Spleen (tissue), 11 donors: Measurements from ENCODE around the gene NUP50. TPM values are rescaled to one million over a fixed set of nuclear protein-coding genes. Genes with fewer than 3 reads are reported as not detected.

Experiments used
- DNase-seq: peaks from one replicate; pipeline ENCODE4 v3.0.0-alpha.2; 2020
- H3K27ac ChIP-seq, 8 donors: fragments of 200-600 bp; sonication (generic) in 7 of 8; 1 replicate in 4 of 8; 2 replicates in 4 of 8; pipeline versions ENCODE4 v1.5.0 to v1.8.0; 2016 to 2021; ENCODE audit warnings: inconsistent platforms in 4 of 8, mild to moderate bottlenecking in 4 of 8, moderate library complexity in 1 of 8
- H3K27me3 ChIP-seq, 7 donors: fragments of 200-600 bp; sonication (generic) in 6 of 7; replicated peaks in 1 of 7; 1 replicate in 4 of 7; 2 replicates in 3 of 7; pipeline versions ENCODE4 v1.5.0 to v1.8.0; 2016 to 2021; ENCODE audit warnings: inconsistent platforms in 3 of 7, mild to moderate bottlenecking in 1 of 7
- H3K36me3 ChIP-seq, 6 donors: fragments of 200-600 bp; sonication (generic) in 5 of 6; 1 replicate in 4 of 6; 2 replicates in 2 of 6; pipeline versions ENCODE4 v1.5.0 to v1.8.0; 2016 to 2021; ENCODE audit warnings: inconsistent platforms in 2 of 6
- H3K4me1 ChIP-seq, 6 donors: fragments of 200-600 bp; sonication (generic) in 5 of 6; 1 replicate in 3 of 6; 2 replicates in 3 of 6; pipeline versions ENCODE4 v1.5.0 to v1.8.0; 2016 to 2021; ENCODE audit warnings: inconsistent platforms in 3 of 6
- H3K4me3 ChIP-seq, 8 donors: fragments of 200-600 bp; sonication (generic) in 7 of 8; 1 replicate in 4 of 8; 2 replicates in 4 of 8; pipeline versions ENCODE4 v1.5.0 to v1.8.0; 2016 to 2021; ENCODE audit warnings: inconsistent platforms in 4 of 8, mild to moderate bottlenecking in 4 of 8, moderate library complexity in 2 of 8
- H3K9me3 ChIP-seq, 8 donors: fragments of 200-600 bp; sonication (generic) in 7 of 8; 1 replicate in 4 of 8; 2 replicates in 4 of 8; pipeline versions ENCODE4 v1.5.0 to v1.8.0; 2016 to 2021; ENCODE audit warnings: inconsistent platforms in 4 of 8
- CTCF ChIP-seq, 11 experiments: fragments of 200-600 bp in 7 of 11; fragments of 450-650 bp in 4 of 11; sonication (generic) in 4 of 11; IDR thresholded peaks in 8 of 11; conservative IDR thresholded peaks in 3 of 11; 1 replicate in 7 of 11; 2 replicates in 4 of 11; pipeline versions ENCODE4 v1.4.0 to v1.8.0; 2016 to 2021; ENCODE audit warnings: antibody characterized with exemption in 11 of 11, inconsistent platforms in 4 of 11, mild to moderate bottlenecking in 1 of 11
- POLR2A ChIP-seq, 3 donors: fragments of 450-650 bp; IDR thresholded peaks; one replicate each; pipeline ENCODE4 v1.5.1; 2017; ENCODE audit warnings: antibody characterized with exemption in 3 of 3, mild to moderate bottlenecking in 1 of 3
- POLR2AphosphoS5 ChIP-seq, 3 donors: sonication (generic); formaldehyde crosslinking; IDR thresholded peaks; one replicate each; pipeline ENCODE4 v1.5.1; 2017; ENCODE audit warnings: antibody characterized with exemption in 3 of 3
- WGBS, 5 donors: extraction: QIAGEN DNeasy Blood & Tissue Kit in 3 of 5; methylation state at CpG; one replicate each; pipeline versions ENCODE4 v1.1.5 to v1.1.7; 2013 to 2018; 5-methylcytosine and 5-hydroxymethylcytosine counted together
- intact Hi-C: fragments of 100-400 bp; cut with DNase I; formaldehyde crosslinking; loops from one replicate; pipeline ENCODE4 v1.15.0; 2023; ENCODE audit warnings: low total_unique reads
- polyA plus RNA-seq, 3 donors: library from polyadenylated mRNA; stranded (reverse); fragments of 200-250 nt; gene quantifications; one replicate each; pipeline ENCODE4 v1.2.1, GENCODE V29; 2013
- total RNA-seq, 7 donors: library from RNA; depleted of rRNA in 3 of 7; stranded (reverse); fragments of >200 nt in 3 of 7; fragmentation: NEBNext Ultra II Directional in 4 of 7; extraction: Animal tissue kit (Norgen Biotek cat#: 25700) in 4 of 7; gene quantifications; one replicate each; pipeline versions ENCODE4 v1.1.0 to v1.2.1, GENCODE V29; 2016 to 2021
- donor health status: healthy with polysubstance abuse.
- donor health status: DM: no; HTN: no; CAD: no; lungs with moderate emphysema.
- donor health status: DM: no; HTN: no; CAD: no.
- donor health status: Bipolar disorder and iron deficiency.
- donor health status: healthy.
- donor health status: DM: no; HTN: no; CAD: no.
- donor health status: DM: yes; HTN: yes; CAD: no.

Gene NUP50
- total and polyA plus RNA-seq, 10 donors: 16.2 to 109 (median 94.1) TPM

GRCh38 chr22:45171830-45172229, 8.1 kb downstream of the NUP50 start:
- no peak for DNase-seq
- intact Hi-C loops: no loop called here
- peaks cover 8 to 98% (median 42%) of the 10 kb centered on the region in 6 donors for H3K4me1 ChIP-seq
- H3K36me3 ChIP-seq: peaks cover 5 to 100% (median 82%) of the 10 kb centered on the region in 6 donors
- peak overlapping the region in 1 of 8 donors; percentile 24 for H3K27ac ChIP-seq
- 84 to 93% (median 89%) methylated on average over 6 of the region's 6 CpGs for WGBS, 5 donors
- H3K27me3 ChIP-seq: no peaks in the 10 kb centered on the region
- H3K4me3 ChIP-seq: no peak overlapping the region
- TF ChIP-seq CTCF (IDR thresholded peaks at IDR 0.05 in 8 of 11, conservative IDR thresholded peaks at IDR 0.05 in 3 of 11) (no peak), POLR2AphosphoS5 (IDR thresholded peaks at IDR 0.05) (no peak), POLR2A (IDR thresholded peaks at IDR 0.05) (no peak)
- H3K9me3 ChIP-seq: no peaks in the 10 kb centered on the region

- intact Hi-C loops: no loop called here
- no peaks in the 10 kb centered on the region for H3K27me3 ChIP-seq
- TF ChIP-seq CTCF (IDR thresholded peaks at IDR 0.05 in 8 of 11, conservative IDR thresholded peaks at IDR 0.05 in 3 of 11): no peak
- no peak for TF ChIP-seq POLR2A (IDR thresholded peaks at IDR 0.05)
- no peak for TF ChIP-seq POLR2AphosphoS5 (IDR thresholded peaks at IDR 0.05)
- DNase-seq: no peak
- peaks cover 10 to 100% (median 89%) of the 10 kb centered on the region in 6 donors for H3K36me3 ChIP-seq
- no peaks in the 10 kb centered on the region for H3K9me3 ChIP-seq
- H3K4me3 ChIP-seq: no peak overlapping the region
- H3K27ac ChIP-seq: peak overlapping the region in 4 of 8 donors; percentile 17 to 51 (median 37)
- peaks cover 4 to 98% (median 31%) of the 10 kb centered on the region in 6 donors for H3K4me1 ChIP-seq
- WGBS, 5 donors: 39 to 61% (median 46%) methylated on average over 7 of the region's 7 CpGs
Measured at GRCh38 chr22:45172881-45173585, 9.3 kb downstream of the NUP50 start.

GRCh38 chr22:45179276-45180049, 15.7 kb downstream of the NUP50 start:
- TF ChIP-seq POLR2AphosphoS5 (IDR thresholded peaks at IDR 0.05) (no peak), CTCF (IDR thresholded peaks at IDR 0.05 in 8 of 11, conservative IDR thresholded peaks at IDR 0.05 in 3 of 11) (no peak), POLR2A (IDR thresholded peaks at IDR 0.05) (no peak)
- no peaks in the 10 kb centered on the region for H3K27me3 ChIP-seq
- H3K4me1 ChIP-seq: peaks cover 0 to 76% (median 25%) of the 10 kb centered on the region in 6 donors
- no peak for DNase-seq
- H3K36me3 ChIP-seq: peaks cover 5 to 100% (median 85%) of the 10 kb centered on the region in 6 donors
- H3K4me3 ChIP-seq: no peak overlapping the region
- intact Hi-C loops: no loop called here
- WGBS, 5 donors: 65 to 81% (median 76%) methylated on average over 8 to 9 of the region's 9 CpGs
- peak overlapping the region in 2 of 8 donors; percentile 2 to 19 for H3K27ac ChIP-seq
- no peaks in the 10 kb centered on the region for H3K9me3 ChIP-seq
